Stimulated activated naive CD4-positive, alpha-beta T cell treated with Interleukin-2 at 50 U/mL for 16 hours (primary cell): ENCODE measurements around the gene GJD2.

Experiments
- DNase-seq: peaks from one replicate; lab custom pipeline; 2025; lab: John Stamatoyannopoulos, UW

Gene GJD2

GRCh38 chr15:34754674-34755418, at the start of gene GJD2:
GJD2 (minus strand) TSS chr15:34754998; CDS start chr15:34754488, 510 bp downstream.
- DNase-seq, result no peak

DNA sequence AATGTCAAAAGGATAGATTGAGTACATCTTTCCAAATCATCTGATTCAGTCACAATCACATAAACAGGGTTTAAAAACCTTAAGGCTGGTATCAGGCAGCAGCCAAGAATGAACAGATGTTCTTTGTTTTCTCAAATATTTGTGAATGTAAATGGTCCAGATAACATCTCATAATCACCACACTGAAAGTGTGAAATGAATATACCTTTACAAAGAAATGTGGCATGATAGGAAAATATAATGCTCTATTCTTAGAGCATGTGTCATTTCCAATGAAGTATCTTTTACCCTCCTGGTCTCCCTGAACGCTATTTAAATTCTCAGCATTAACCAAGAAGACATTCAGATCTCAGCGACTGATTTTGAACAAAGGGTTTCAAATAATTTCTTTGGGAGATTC, 49.3 kb upstream of the GJD2 start:
- DNase-seq, result no peak

DNA sequence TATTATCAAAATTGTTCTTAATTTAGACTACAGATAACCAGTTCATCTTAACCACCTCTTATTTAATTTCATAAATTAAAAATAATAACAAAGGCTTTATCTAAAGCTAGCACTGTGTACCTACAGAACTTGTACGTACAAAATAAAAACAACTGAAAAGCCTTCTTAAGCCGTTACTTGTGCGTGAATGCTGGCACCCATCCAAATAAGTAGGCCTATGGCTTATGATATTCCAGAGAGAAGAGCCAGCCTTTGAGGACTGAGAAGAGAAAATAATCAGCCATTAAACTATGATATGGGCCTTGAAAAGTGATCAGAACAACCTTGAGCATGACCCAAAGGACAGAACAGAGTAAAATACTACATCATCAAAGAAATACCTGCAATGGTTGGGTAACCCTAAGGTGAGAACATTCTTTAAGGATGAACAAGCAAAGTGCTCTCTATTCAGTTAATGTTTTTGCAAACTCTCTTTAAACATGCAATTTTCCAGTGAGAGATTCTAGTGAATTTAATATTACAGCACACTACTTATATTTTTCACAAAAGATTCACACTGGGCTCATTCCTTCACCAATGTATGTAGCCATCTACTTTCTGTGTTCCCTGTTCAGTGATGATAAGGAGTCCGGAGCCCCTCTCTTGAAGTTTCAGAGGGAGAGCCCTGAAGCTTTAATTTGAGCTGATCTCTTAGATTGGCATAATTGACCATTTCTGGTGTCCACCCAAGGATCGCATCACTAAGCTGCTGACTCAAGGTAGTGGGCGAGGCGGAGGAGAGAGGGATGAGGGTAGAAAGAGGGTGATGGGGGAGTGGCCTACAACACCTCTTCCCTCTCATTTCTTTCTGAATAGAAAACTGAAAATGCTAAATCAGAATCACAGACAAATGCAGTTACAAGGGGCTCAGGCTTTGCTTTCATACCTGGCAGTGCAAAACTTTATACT, 48.3 kb upstream of the GJD2 start:
- DNase-seq, result no peak

DNA sequence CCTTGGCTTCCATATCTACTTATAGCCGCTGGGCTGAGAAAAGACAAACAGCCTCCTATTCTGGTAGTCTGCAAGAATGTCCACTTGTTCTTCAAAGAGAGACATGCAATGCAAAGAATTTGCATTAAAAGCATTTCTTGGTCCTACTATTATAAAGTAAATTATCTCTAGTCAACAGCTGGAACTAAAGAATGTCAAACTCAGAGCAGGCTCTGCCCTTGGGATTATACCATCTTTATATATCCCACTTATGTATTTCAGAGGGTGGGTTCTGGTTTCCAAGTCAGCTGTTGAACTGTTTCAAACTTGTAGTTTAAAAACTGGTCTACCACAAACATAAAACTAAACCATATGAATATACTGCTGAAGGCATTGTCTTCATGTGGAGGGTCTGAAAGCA, 47.6 kb upstream of the GJD2 start:
- no peak for DNase-seq

GRCh38 chr15:34799149-34800101, 44.6 kb upstream of the GJD2 start:
- DNase-seq, result no peak

- no peak for DNase-seq
Observed at GRCh38 chr15:34796847-34797435, 42.1 kb upstream of the GJD2 start.

GRCh38 chr15:34795267-34796081, 40.7 kb upstream of the GJD2 start, which contains the start of gene ACTC1:
ACTC1 (minus strand) TSS chr15:34795549; CDS start chr15:34794808, 741 bp downstream.
- no peak for DNase-seq

- no peak for DNase-seq
Observed at GRCh38 chr15:34794590-34795206, 39.9 kb upstream of the GJD2 start.

- no peak for DNase-seq
Observed at GRCh38 chr15:34793901-34794300, 39.1 kb upstream of the GJD2 start.

DNA sequence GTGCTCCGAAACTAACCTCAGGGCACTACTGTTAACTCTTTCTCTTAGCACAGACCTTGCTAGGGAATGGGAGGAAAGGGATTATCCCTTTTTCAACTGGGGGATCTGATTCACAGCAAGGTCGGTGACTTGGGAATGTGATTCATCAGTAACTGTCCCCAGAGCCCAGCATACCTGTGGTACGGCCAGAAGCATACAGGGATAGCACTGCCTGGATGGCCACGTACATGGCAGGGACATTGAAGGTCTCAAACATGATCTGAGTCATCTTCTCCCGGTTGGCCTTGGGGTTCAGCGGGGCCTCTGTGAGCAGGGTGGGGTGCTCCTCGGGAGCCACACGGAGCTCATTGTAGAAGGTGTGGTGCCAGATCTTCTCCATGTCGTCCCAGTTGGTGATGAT, 38.3 kb upstream of the GJD2 start:
- no peak for DNase-seq

- no peak for DNase-seq
Observed at GRCh38 chr15:34791701-34792100, 36.9 kb upstream of the GJD2 start.

- no peak for DNase-seq
Observed at GRCh38 chr15:34790121-34790520, 35.3 kb upstream of the GJD2 start.

DNA sequence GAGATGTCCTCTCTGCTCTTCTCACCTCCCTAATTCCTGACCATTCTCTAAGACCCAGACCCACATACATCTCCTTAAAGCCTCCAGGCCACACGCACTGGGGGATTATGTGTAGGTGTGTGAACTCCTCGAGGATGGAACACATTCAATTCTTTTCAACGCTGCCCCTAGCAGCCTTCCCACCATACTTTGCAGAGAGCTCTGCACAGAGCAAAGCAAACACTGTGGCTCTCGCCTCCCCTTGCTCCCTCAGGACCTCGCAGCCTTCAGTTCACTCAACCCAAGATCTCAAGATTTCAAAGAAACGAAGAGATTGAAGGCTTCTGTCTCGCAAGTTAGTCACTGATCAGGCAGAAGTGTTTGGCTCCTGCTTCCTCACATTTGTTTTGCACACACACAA, 34.5 kb upstream of the GJD2 start:
- DNase-seq, result no peak

DNA sequence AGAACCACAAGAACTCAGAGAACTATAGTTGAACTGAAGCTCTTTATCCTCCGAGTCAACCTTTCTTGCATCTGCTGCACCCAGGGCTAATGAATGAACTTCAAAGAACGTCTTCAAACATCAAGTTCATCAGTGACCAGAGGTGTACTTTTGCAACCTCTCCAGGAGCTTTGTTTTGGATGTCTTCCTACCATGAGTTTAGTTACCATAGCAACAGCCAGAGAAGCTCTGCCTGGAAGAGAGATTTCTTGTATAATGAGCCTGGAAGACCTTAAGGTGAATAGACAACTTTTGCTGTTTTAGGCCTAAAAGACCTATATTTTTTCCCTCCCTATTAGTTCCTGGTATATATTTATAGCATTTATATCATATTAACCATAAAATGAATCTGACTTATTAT, 31.4 kb upstream of the GJD2 start:
- DNase-seq, result no peak

- no peak for DNase-seq
Observed at GRCh38 chr15:34783991-34784390, 29.2 kb upstream of the GJD2 start.

- no peak for DNase-seq
Observed at GRCh38 chr15:34783431-34783830, 28.6 kb upstream of the GJD2 start.

- DNase-seq, result no peak
Observed at GRCh38 chr15:34782901-34783300, 28.1 kb upstream of the GJD2 start.

DNA sequence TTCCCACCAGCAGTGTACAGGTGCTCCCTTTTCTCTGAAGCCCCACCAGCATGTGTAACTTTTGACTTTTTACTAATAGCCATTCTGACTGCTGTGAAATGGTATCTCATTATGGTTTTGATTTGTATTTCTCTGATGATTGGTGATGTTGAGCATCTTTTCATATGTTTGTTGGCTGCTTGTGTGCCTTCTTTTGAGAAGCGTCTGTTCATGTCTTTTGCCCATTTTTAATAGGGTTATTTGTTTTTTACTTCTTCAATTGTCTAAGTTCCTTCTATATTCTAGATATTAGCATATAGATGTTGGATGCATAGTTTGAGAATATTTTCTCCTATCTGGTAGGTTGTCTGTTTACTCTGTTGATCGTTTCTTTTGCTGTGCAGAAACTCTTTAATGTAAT, 25.9 kb upstream of the GJD2 start:
- no peak for DNase-seq

DNA sequence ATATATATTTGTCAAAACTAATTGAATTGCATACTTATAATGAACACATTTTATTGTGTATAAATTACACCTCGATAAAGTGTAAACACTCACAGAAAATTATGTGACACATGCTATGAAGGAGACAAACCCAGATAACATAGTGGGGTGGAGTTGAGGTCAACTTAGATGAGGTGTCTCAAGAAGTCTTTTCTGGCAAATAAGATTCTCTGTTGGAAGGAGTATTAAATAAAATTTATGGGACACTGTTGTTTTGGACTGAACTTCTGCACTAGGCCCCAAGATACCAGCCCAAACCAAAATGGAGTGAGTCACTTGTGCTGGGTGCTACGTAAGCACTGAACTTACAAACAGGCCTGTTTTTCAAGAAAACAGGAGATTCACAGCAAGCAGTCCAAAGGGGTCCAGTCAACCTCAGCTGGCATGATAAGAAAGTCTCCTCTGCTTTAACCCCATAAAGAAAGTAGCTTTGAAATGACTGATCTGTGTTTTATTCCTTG, 21.9 kb upstream of the GJD2 start:
- DNase-seq, result no peak

GRCh38 chr15:34773917-34774316, 19.1 kb upstream of the GJD2 start:
- no peak for DNase-seq
